A673 (cell line): Measurements from ENCODE around the gene NINJ1. TPM values are rescaled to one million over a fixed set of nuclear protein-coding genes. Genes with fewer than 3 reads are reported as not detected.

ENCODE experiments used
- BruUV-seq: library from RNA; stranded (reverse); fragments of 400-500 nt; replicated peaks from 2 replicates; lab custom pipeline; 2021; lab: Mats Ljungman, UMichigan
- CTCF ChIA-PET: fragments of 300-600 bp; sonication (Branson Sonifier 250); formaldehyde crosslinking; loops from one replicate; lab custom pipeline; 2022; ENCODE audit warnings: antibody characterized with exemption; lab: Charles Lee
- POLR2A ChIA-PET: fragments of 300-600 bp; sonication (Branson Sonifier 250); formaldehyde crosslinking; loops from one replicate; lab custom pipeline; 2022; ENCODE audit warnings: antibody characterized with exemption; ENCODE audit not compliant: low non-redundant PET; lab: Charles Lee
- DNase-seq: peaks from one replicate; pipeline ENCODE4 v3.0.0-alpha.2; 2015; ENCODE audit warnings: low spot score
- H3K27ac ChIP-seq: fragments of 200-600 bp; sonication (generic); 2 replicates; pipeline ENCODE4 v1.5.1; 2016; ENCODE audit warnings: mixed run types, low read depth, mild to moderate bottlenecking, mixed read lengths, antibody characterized with exemption, low read length; ENCODE audit not compliant: poor library complexity, severe bottlenecking
- H3K27me3 ChIP-seq: fragments of 200-600 bp; sonication (generic); replicated peaks from 2 replicates; pipeline ENCODE4 v1.6.1; 2017; ENCODE audit warnings: mixed run types, low read depth, mild to moderate bottlenecking, mixed read lengths, antibody characterized with exemption, low read length; ENCODE audit not compliant: insufficient read depth, poor library complexity
- H3K36me3 ChIP-seq: fragments of 200-600 bp; sonication (generic); 2 replicates; pipeline ENCODE4 v1.6.1; 2016; ENCODE audit warnings: mixed run types, mild to moderate bottlenecking, mixed read lengths, antibody characterized with exemption, low read length; ENCODE audit not compliant: insufficient read depth, poor library complexity, severe bottlenecking
- H3K4me1 ChIP-seq: fragments of 200-600 bp; sonication (generic); 2 replicates; pipeline ENCODE4 v1.6.1; 2017; ENCODE audit warnings: mixed run types, mild to moderate bottlenecking, mixed read lengths, antibody characterized with exemption, low read length; ENCODE audit not compliant: insufficient read depth, poor library complexity, severe bottlenecking
- H3K4me3 ChIP-seq: fragments of 200-600 bp; sonication (generic); 2 replicates; pipeline ENCODE4 v1.5.1; 2016; ENCODE audit warnings: low read depth, mixed run types, mild to moderate bottlenecking, mixed read lengths, low read length; ENCODE audit not compliant: poor library complexity, severe bottlenecking
- H3K9me3 ChIP-seq: fragments of 200-600 bp; sonication (generic); 2 replicates; pipeline ENCODE4 v1.6.1; 2016; ENCODE audit warnings: mixed run types, low read depth, mild to moderate bottlenecking, mixed read lengths, antibody characterized with exemption, low read length; ENCODE audit not compliant: poor library complexity, severe bottlenecking
- EZH2 ChIP-seq: fragments of 200-600 bp; sonication (generic); IDR thresholded peaks from 2 replicates; pipeline ENCODE4 v1.6.1; 2017; ENCODE audit warnings: borderline replicate concordance, low read depth, mild to moderate bottlenecking, mixed read lengths, antibody characterized with exemption, low read length; ENCODE audit not compliant: poor library complexity, severe bottlenecking
- intact Hi-C: fragments of 100-400 bp; cut with micrococcal nuclease; formaldehyde crosslinking; loops from one replicate; pipeline ENCODE4 v1.10.0; 2022; ENCODE audit not compliant: unreplicated experiment
- total RNA-seq: library from RNA; stranded (reverse); gene quantifications from 2 replicates; pipeline ENCODE4 v1.2.3, GENCODE V29; 2021
- TF ChIP-seq, protein P1 (sequence below): fragments of 300-800, 200-600 bp; sonication (generic); conservative IDR thresholded peaks from 2 replicates; pipeline ENCODE4 v1.5.1; 2017; ENCODE audit warnings: low read depth, mild to moderate bottlenecking, antibody characterized with exemption, low read length, moderate library complexity, mixed read lengths

NINJ1 gene
- total RNA-seq, 1 experiment from 2014 or later, result 9.2 TPM

- DNase-seq, result no peak
- no peak for TF ChIP-seq EZH2
- TF ChIP-seq, protein P1, sequence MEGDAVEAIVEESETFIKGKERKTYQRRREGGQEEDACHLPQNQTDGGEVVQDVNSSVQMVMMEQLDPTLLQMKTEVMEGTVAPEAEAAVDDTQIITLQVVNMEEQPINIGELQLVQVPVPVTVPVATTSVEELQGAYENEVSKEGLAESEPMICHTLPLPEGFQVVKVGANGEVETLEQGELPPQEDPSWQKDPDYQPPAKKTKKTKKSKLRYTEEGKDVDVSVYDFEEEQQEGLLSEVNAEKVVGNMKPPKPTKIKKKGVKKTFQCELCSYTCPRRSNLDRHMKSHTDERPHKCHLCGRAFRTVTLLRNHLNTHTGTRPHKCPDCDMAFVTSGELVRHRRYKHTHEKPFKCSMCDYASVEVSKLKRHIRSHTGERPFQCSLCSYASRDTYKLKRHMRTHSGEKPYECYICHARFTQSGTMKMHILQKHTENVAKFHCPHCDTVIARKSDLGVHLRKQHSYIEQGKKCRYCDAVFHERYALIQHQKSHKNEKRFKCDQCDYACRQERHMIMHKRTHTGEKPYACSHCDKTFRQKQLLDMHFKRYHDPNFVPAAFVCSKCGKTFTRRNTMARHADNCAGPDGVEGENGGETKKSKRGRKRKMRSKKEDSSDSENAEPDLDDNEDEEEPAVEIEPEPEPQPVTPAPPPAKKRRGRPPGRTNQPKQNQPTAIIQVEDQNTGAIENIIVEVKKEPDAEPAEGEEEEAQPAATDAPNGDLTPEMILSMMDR, result no peak
- Histone ChIP-seq H3K4me3 (no peak overlapping the region), H3K4me1 (no peaks in the 10 kb centered on the region), H3K27me3 (no peaks in the 10 kb centered on the region), H3K36me3 (no peaks in the 10 kb centered on the region), H3K9me3 (no peaks in the 10 kb centered on the region), H3K27ac (no peak overlapping the region)
- CTCF ChIA-PET, result no interaction called here
- BruUV-seq, result no TSS peak
- POLR2A ChIA-PET, result no interaction called here
- intact Hi-C loops, result no loop called here
These were observed 19.7 kb downstream of the NINJ1 start for GRCh38 chr9:93114169-93114983.

DNA sequence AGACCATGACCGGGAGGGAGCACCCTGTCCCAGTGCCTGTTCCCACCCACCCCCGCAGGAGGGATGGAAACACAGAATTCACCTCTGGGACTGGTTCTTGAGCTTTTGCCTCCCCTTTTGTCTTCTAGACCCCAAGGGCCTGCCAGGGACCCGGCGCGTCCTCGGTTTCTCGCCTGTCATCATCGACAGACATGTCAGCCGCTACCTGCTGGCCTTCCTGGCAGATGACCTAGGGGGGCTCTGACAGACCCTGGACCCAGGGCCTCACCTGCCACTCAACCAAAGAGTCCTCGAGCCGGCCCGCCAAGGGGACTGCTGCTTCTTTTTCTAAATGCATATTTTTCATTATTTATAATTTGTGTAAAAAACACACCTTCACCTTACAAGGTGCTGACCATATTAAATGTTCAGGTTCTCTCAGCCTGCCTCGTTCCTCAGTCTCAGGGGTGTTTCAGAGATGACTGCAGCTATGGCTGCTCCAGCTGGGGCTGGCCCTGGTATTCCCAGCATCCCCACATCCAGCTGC is 21.1 kb downstream of the NINJ1 start:
- ChIA-PET CTCF (no interaction called here), POLR2A (no interaction called here)
- H3K27me3 ChIP-seq, result no peaks in the 10 kb centered on the region
- no peak for DNase-seq
- no peaks in the 10 kb centered on the region for H3K36me3 ChIP-seq
- TF ChIP-seq EZH2, result no peak
- TF ChIP-seq, protein P1, result no peak
- no peak overlapping the region for H3K4me3 ChIP-seq
- no peaks in the 10 kb centered on the region for H3K4me1 ChIP-seq
- intact Hi-C loops, result no loop called here
- no peaks in the 10 kb centered on the region for H3K9me3 ChIP-seq
- no TSS peak for BruUV-seq
- no peak overlapping the region for H3K27ac ChIP-seq

- BruUV-seq, result no TSS peak
- no peaks in the 10 kb centered on the region for H3K9me3 ChIP-seq
- POLR2A ChIA-PET, result no interaction called here
- DNase-seq, result no peak
- no peaks in the 10 kb centered on the region for H3K27me3 ChIP-seq
- H3K36me3 ChIP-seq, result no peaks in the 10 kb centered on the region
- intact Hi-C loops, result no loop called here
- no peak overlapping the region for H3K4me3 ChIP-seq
- no peak overlapping the region for H3K27ac ChIP-seq
- CTCF ChIA-PET, result no interaction called here
- H3K4me1 ChIP-seq, result no peaks in the 10 kb centered on the region
- TF ChIP-seq, protein P1, result no peak
- no peak for TF ChIP-seq EZH2
These were observed 21.8 kb downstream of the NINJ1 start for GRCh38 chr9:93112116-93112863.
